Muscle layer of colon (tissue), 2 donors: ENCODE results near the gene CCDC167.

Source experiments
- H3K27ac ChIP-seq: one replicate; pipeline ENCODE4 v1.7.0; 2013; ENCODE audit warnings: low read depth, mild to moderate bottlenecking, low read length, moderate library complexity
- H3K27me3 ChIP-seq, 2 donors: one replicate each; pipeline ENCODE4 v1.7.0; 2013; ENCODE audit warnings: low read length in 2 of 2, mild to moderate bottlenecking in 2 of 2; ENCODE audit not compliant: insufficient read depth in 2 of 2, control insufficient read depth in 1 of 2
- H3K36me3 ChIP-seq: one replicate; pipeline ENCODE4 v1.7.0; 2013; ENCODE audit warnings: mild to moderate bottlenecking, low read length; ENCODE audit not compliant: insufficient read depth
- H3K4me1 ChIP-seq: one replicate; pipeline ENCODE4 v1.7.0; 2013; ENCODE audit warnings: mild to moderate bottlenecking, low read length; ENCODE audit not compliant: insufficient read depth
- H3K4me3 ChIP-seq, 2 donors: one replicate each; pipeline ENCODE4 v1.7.0; 2013; ENCODE audit warnings: low read length in 2 of 2, low read depth in 1 of 2, mild to moderate bottlenecking in 1 of 2, moderate library complexity in 1 of 2
- H3K9ac ChIP-seq: one replicate; pipeline ENCODE4 v1.7.0; 2013; ENCODE audit warnings: low read length
- H3K9me3 ChIP-seq: one replicate; pipeline ENCODE4 v1.7.0; 2013; ENCODE audit warnings: mild to moderate bottlenecking, low read length
- donor health status: abdominal sarcoma.
- donor health status: Adenocarcinoma of cecum.

Gene CCDC167

DNA sequence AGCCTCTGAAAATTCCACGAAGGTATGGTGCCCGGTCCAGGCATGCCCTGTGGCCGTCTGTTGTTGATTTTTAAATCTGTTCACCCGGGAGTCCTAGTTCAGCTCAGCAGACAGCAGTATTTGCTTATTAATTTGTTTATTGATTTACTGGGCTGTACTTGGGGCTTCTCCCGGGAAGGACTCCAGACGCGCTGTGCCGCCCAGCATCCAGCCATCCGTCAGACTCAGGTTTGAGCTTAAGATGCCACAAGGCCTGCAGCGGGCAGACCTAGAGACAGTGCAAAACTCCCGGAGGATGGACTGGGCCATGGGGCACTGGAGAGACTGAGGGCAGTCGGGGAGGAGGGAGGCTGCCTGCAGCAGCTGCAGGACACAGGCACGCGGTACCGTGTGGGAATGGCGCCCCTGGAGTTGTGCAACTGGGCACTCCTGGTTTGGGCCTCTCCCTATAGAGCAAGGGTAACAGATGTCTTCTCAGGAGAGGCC, 17.3 kb upstream of the CCDC167 start:
- Histone ChIP-seq H3K4me3 (no peak overlapping the region), H3K9me3 (no peaks in the 10 kb centered on the region), H3K27ac (no peak overlapping the region), H3K27me3 (peaks cover 0 to 5% of the 10 kb centered on the region in 2 donors), H3K4me1 (peaks cover 10% of the 10 kb centered on the region), H3K36me3 (no peaks in the 10 kb centered on the region), H3K9ac (no peak overlapping the region)

- no peaks in the 10 kb centered on the region for H3K36me3 ChIP-seq
- H3K9me3 ChIP-seq: no peaks in the 10 kb centered on the region
- no peak overlapping the region for H3K4me3 ChIP-seq
- no peak overlapping the region for H3K9ac ChIP-seq
- peaks cover 0 to 5% of the 10 kb centered on the region in 2 donors for H3K27me3 ChIP-seq
- H3K27ac ChIP-seq: peak overlapping the region; percentile 14
- H3K4me1 ChIP-seq: peaks cover 10% of the 10 kb centered on the region
Measured at GRCh38 chr6:37516076-37516919, 16.6 kb upstream of the CCDC167 start.

DNA sequence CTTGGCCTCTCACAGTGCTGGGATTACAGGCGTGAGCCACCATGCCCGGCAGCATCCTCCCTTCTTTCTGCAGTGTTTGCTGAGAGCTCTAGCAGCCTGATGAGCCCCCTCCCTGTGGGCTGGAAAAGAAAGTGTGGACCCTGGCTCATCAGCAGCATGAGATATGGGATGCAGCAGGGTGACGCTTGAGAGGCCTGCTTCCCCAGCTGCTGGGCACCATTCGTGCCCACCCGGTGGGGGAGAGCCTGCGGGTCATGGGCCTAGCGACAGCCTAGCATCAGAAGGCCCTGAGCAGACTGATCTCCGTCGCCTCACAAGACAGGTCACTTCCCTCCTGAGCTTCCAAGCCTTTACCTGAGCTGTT, 16.0 kb upstream of the CCDC167 start:
- Histone ChIP-seq H3K36me3 (no peaks in the 10 kb centered on the region), H3K4me1 (peaks cover 10% of the 10 kb centered on the region), H3K9ac (no peak overlapping the region), H3K27me3 (peaks cover 0 to 5% of the 10 kb centered on the region in 2 donors), H3K27ac (peak overlapping the region; percentile 14), H3K9me3 (no peaks in the 10 kb centered on the region), H3K4me3 (no peak overlapping the region)

DNA sequence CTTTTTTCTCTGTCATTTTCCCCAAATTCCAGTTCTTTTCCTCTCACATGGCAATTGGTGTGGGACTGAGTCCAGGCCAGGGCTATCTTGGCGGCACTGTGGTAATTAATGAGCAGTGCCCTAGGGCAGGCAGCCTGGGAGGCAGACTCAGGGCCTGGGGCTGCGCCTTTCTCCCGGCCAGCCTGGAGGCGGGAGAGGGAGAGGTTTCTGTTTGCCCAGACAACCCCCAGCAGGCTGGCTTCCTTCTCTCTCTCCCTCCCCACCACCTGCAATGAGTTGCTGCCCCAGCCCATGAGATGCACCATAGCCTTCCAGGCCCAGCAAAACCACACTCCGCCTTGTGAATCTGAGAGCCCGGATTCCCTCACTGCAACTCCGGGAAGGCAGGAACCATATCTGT, 15.1 kb upstream of the CCDC167 start:
- H3K27ac ChIP-seq: no peak overlapping the region

GRCh38 chr6:37514321-37514771, 14.7 kb upstream of the CCDC167 start:
- no peak overlapping the region for H3K9ac ChIP-seq
- H3K27ac ChIP-seq: no peak overlapping the region
- H3K9me3 ChIP-seq: no peaks in the 10 kb centered on the region
- no peaks in the 10 kb centered on the region for H3K36me3 ChIP-seq
- H3K27me3 ChIP-seq: peaks cover 0 to 5% of the 10 kb centered on the region in 2 donors
- no peak overlapping the region for H3K4me3 ChIP-seq
- H3K4me1 ChIP-seq: peaks cover 10% of the 10 kb centered on the region

More for the DNA sequence above, 15.1 kb upstream of the CCDC167 start:
- Histone ChIP-seq H3K36me3 (no peaks in the 10 kb centered on the region), H3K9me3 (no peaks in the 10 kb centered on the region), H3K27me3 (peaks cover 0 to 5% of the 10 kb centered on the region in 2 donors), H3K4me1 (peaks cover 10% of the 10 kb centered on the region), H3K4me3 (no peak overlapping the region), H3K9ac (no peak overlapping the region)

GRCh38 chr6:37513576-37513975, 13.9 kb upstream of the CCDC167 start:
- Histone ChIP-seq H3K4me3 (no peak overlapping the region), H3K9ac (no peak overlapping the region), H3K36me3 (no peaks in the 10 kb centered on the region), H3K4me1 (peaks cover 10% of the 10 kb centered on the region), H3K27me3 (peaks cover 0 to 5% of the 10 kb centered on the region in 2 donors), H3K9me3 (no peaks in the 10 kb centered on the region), H3K27ac (no peak overlapping the region)

DNA sequence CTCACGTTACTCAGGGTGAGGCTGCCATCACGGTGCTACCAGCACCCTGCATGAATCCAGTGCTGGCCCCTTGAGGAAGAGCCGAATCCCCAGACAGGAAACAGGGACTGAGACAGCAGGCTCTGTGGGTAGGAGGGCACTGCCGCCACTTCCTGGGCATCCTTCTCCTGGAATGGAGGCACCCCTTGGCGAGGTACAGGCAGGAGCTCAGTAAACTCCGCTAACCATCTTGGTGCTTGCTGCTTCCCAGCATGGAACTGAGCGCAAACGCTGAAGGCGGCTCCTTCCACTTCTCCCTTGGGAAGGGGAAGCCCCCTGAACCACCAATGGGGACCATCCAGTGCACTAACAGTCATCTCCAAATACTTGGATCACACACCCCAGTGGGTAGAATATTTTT, 13.5 kb upstream of the CCDC167 start:
- no peak overlapping the region for H3K27ac ChIP-seq
- peaks cover 0 to 5% of the 10 kb centered on the region in 2 donors for H3K27me3 ChIP-seq
- peaks cover 10% of the 10 kb centered on the region for H3K4me1 ChIP-seq
- H3K36me3 ChIP-seq: no peaks in the 10 kb centered on the region
- H3K4me3 ChIP-seq: no peak overlapping the region
- H3K9ac ChIP-seq: no peak overlapping the region
- H3K9me3 ChIP-seq: no peaks in the 10 kb centered on the region

GRCh38 chr6:37512400-37513011, 12.8 kb upstream of the CCDC167 start:
- no peak overlapping the region for H3K9ac ChIP-seq
- peaks cover 0 to 5% of the 10 kb centered on the region in 2 donors for H3K27me3 ChIP-seq
- H3K36me3 ChIP-seq: no peaks in the 10 kb centered on the region
- H3K9me3 ChIP-seq: no peaks in the 10 kb centered on the region
- no peak overlapping the region for H3K4me3 ChIP-seq
- no peak overlapping the region for H3K27ac ChIP-seq
- H3K4me1 ChIP-seq: peaks cover 10% of the 10 kb centered on the region

- Histone ChIP-seq H3K27ac (no peak overlapping the region), H3K4me1 (peaks cover 10% of the 10 kb centered on the region), H3K27me3 (peaks cover 0 to 5% of the 10 kb centered on the region in 2 donors), H3K36me3 (no peaks in the 10 kb centered on the region), H3K9ac (no peak overlapping the region), H3K4me3 (no peak overlapping the region), H3K9me3 (no peaks in the 10 kb centered on the region)
Measured at GRCh38 chr6:37511910-37512399, 12.3 kb upstream of the CCDC167 start.

DNA sequence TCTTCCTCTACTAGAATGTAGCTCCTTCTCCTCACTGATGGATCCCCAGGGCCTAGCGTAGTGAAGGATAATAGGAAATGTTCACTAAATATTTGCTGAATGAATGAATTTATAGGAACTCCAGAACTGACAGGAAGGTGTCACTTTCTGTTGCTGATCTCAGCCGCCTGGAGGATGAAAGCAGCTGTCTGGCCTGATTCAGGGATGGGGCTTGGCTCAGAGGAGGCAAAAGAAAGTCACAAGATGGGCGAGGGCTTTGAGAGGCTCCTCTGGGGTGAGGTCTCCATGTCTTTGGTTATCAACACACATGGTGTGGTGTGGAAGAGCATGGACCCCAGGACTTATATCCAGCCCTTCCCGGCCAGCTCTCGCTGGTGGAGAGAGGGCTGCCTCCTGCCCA, 11.5 kb upstream of the CCDC167 start:
- no peak overlapping the region for H3K9ac ChIP-seq
- no peak overlapping the region for H3K27ac ChIP-seq
- no peaks in the 10 kb centered on the region for H3K36me3 ChIP-seq

DNA sequence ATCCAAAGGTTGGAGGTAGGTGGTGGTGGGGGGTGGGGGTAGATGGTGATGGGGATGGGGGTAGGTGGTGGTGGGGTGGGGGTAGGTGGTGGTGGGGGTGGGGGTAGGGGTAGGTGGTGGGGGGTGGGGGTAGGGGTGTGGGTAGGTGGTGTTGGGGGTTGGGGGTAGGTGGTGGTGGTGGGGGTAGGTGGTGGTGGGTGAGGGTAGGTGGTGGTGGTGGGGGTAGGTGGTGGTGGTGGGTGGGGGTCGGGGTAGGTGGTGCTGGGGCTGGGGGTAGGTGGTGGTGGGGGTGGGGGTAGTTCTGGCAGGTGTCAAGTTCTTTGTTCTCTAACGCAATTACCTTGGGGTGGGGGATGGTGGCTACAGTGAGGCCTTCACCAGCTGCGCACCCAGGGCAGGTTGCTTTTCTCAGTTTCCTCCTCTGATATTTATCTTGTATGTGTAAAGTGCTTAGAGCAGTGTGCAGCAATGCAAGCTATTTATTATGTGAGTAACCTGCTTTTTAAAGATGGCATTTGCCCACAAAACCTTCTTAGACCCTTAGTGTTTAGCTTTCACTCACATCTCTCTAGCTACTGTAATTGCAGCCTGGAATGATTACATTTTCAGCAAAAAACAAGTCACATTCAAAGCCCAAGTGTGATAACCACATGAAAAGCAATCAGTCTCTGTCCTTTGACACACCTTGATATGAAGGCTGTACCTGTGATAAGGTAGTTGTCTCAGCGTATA, 8.2 kb upstream of the CCDC167 start:
- Histone ChIP-seq H3K9ac (no peak overlapping the region), H3K4me1 (no peaks in the 10 kb centered on the region), H3K36me3 (no peaks in the 10 kb centered on the region), H3K4me3 (no peak overlapping the region), H3K27ac (no peak overlapping the region), H3K9me3 (no peaks in the 10 kb centered on the region), H3K27me3 (no peaks in the 10 kb centered on the region)

More for the DNA sequence above, 11.5 kb upstream of the CCDC167 start:
- no peaks in the 10 kb centered on the region for H3K9me3 ChIP-seq
- H3K4me1 ChIP-seq: peaks cover 7% of the 10 kb centered on the region
- peaks cover 0 to 5% of the 10 kb centered on the region in 2 donors for H3K27me3 ChIP-seq
- H3K4me3 ChIP-seq: no peak overlapping the region
